Measurements from ENCODE around the gene FAM24A.
"Not testable (repeated sequence)": the region's sequence is repeated elsewhere in the genome, so short reads cannot be mapped to it uniquely, and the experiment has no call there.

The FAM24A gene, protein sequence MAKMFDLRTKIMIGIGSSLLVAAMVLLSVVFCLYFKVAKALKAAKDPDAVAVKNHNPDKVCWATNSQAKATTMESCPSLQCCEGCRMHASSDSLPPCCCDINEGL

DNA sequence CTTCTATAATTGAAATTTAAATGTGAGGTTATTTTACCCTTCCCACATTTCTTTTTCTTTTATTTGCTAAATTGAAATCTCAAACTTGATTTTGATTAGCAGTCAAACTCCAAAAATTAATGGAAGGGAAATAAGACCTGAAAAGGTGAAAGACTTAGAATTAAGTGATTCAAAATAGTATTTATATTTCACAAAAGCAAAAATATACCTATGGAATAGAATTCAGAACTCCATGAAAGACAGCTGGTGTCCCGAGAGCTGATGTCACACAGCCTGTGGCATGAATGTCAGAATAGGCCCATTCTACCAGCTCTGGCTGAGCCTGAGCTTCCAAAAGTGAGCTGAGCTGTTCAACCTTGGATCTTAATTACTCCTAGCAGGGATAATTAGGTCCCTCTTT, at the start of gene FAM24A:
Gene FAM24A, plus strand, starts transcription at position 301 of the 400 bp plus-strand sequence. CDS start 1,025 bp downstream, outside the sequence.
- DNase-seq = no peak

DNA sequence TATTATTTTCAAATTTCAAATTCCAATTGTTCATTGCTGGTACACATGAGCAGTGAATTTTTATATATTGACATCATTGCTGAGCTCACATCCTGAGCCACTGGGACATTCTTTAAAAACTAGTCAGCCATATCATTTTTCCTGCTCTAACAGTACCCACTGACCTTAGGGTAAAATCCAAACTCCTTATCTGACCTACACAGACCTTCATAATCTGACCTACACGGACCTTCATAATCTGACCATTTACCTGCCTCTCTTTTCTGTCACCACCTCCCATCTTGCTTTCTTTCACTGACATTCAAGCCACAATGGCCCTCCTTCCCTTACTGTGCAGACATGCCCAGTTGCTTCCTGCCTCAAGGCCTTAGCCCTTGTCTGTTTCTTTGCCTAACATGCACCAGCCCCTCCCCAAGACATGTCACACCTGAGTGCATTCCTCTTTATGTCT, 48.7 kb upstream of the FAM24A start:
- DNase-seq = no peak

DNA sequence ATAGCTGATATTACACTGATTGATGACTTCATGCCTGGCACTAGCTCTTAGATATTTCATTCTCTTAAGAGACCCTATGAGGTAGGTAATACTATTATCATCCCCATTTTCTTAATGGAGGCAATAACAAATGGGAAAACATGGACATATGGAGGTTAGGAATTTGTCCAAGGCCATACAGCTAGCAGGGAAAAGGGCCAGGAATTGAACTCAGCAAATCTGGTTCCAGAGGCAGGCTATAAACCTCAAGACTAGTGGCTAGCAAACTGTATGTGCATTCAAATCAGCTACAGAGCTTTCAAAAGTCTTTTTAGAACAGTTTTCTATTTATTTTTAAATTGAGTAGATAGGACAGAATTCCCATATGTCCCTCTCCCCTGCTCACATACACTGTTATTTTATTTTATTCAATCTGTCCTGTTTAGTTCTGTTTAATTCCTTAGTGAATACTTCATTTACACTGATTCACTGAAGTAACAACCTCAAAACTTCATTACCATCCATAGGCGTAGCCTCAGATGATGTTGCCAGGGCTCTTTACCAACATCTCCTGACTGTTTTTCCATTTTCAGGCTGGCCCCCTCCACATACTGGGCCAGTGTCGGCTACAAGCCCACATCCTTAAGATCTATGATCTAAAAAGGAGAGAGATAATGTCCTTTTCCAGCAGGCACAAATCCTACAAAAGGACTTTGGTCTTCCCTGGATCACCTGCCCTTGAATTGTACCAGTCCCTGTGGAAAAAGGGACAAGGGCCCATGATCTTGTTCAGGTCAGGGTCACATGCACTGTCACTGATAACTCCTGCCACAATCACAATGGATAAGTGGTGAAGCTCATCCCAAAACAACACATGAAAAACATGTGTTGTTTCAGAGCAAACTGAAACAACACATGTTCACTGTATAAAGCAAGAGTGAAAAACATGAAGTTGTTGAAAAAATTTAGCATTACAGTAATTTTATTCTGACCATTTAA, 46.9 kb upstream of the FAM24A start:
- DNase-seq = no peak

DNA sequence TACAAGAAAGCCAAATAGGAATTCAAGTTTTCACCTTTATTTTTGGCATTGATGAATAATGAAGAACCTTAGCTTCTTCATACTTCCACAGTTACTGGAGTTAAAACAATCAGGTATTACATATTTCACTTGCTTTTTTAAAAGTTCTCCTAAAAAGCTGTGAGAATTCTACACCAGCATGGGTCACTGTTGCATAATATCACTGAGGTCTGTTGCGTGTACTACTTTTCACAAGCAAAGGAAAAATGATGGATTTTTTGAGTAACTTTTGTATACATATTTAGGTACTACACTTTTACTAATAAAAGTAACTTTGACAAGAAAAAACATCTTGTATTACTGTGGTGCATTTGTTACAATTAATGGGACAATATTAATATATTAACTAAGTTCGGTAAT, 46.2 kb upstream of the FAM24A start:
- DNase-seq = no peak

DNA sequence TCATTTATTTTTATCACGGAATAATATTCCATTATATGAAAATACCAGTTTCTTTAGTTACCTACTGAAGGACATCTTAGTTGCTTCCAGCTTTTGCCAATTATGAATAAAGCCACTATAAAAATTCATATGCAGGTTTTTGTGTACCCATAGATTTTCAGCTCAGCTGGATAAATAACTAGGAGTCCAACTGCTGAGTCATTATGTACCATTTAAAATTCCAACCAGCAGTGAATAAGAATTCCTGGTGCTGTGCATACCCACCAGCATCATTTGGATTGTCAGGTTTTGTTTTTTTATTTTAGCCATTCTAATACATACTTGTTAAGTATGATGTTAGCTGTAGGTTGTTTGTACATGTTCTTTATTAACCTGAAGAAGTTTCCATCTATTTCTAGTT, 45.5 kb upstream of the FAM24A start:
- DNase-seq = no peak

DNA sequence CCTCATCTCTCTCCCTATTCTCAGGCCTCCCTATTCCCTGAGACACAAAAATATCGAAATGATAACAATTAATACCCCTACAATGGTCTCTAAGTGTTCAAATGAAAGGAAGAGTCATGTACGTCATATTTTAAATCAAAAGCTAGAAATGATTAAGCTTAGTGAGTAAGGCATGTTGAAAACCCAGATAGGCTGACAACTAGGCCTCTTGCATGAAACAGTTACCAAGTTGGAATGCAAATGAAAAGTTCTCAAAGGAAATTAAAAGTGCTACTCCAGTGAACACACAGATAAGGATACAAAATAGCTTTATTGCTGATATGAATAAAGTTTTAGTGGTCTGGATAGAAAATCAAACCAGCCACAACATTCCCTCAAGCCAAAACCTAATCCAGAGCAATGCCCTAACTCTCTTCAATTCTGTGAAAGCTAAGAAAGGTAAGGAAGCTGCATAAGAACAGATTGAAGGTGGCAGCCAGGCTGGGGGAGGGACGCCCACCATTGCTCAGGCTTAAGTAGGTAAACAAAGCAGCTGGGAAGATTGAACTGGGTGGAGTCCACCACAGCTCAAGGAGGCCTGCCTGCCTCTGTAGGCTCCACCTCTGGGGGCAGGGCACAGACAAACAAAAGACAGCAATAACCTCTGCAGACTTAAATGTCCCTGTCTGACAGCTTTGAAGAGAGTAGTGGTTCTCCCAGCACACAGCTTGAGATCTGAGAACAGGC, 43.5 kb upstream of the FAM24A start:
- not testable (repeated sequence) for DNase-seq

DNA sequence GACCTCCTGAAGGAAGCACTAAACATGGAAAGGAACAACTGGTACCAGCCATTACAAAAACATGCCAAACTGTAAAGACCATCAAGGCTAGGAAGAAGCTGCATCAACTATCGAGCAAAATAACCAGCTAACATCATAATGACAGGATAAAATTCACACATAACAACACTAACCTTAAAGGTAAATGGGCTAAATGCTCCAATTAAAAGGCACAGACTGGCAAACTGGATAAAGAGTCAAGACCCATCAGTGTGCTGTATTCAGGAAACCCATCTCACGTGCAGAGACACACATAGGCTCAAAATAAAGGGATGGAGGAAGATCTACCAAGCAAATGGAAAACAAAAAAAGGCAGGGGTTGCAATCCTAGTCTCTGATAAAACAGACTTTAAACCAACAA, 41.6 kb upstream of the FAM24A start:
- DNase-seq = not testable (repeated sequence)

DNA sequence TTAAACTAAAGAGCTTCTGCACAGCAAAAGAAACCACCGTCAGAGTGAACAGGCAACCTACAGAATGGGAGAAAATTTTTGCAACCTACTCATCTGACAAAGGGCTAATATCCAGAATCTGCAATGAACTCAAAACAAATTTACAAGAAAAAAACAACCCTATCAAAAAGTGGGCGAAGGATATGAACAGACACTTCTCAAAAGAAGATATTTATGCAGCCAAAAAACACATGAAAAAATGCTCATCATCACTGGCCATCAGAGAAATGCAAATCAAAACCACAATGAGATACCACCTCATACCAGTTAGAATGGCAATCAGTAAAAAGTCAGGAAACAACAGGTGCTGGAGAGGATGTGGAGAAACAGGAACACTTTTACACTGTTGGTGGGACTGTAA, 38.5 kb upstream of the FAM24A start:
- not testable (repeated sequence) for DNase-seq

DNA sequence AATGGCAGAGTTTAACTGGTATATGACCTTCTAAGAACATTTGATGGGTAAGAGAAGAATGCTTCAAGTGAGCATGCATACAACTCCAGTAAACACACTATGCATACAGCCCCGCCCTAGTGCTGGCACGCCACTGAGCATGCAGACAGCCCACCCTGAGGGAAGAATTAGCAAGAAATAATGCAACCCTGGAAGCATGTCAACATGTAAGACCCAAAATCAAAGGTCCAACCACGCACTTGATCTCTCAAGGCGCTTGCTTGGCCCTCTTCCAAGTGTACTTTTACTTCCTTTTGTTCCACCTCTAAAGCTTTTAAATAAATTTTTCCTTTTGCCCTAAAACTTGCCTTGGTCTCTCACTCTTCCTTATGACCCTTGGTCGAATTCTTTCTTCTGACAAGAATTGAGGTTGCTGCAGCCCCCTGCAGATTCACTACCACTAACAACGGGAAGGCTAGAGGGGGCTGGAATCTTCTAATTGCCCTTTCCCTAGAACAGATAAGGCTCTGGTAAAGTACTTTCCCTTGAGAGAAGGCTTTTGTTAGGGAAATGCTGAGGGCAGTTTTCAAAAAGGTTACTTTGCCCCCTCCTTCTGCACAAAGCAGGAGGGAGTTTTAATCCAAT, 34.5 kb upstream of the FAM24A start:
- no peak for DNase-seq

DNA sequence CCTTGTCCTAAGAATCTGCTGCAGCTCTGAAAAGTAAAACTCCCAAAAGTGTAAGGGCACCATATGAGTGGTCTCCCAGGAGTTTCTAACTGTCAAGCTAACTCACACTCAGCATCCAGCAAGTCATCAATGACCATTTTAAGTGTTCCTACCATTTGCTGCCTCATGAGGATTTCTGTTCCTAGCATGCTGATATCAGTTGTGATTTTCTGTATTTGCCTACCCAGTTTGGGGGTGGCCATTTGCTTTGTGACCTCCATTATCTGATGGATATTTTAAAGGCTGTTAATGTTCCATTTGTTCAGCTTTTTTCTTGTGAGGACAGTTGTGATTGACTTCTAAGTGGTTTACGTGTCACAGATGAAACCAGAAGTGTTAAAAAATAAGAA, 33.9 kb upstream of the FAM24A start:
- no peak for DNase-seq

DNA sequence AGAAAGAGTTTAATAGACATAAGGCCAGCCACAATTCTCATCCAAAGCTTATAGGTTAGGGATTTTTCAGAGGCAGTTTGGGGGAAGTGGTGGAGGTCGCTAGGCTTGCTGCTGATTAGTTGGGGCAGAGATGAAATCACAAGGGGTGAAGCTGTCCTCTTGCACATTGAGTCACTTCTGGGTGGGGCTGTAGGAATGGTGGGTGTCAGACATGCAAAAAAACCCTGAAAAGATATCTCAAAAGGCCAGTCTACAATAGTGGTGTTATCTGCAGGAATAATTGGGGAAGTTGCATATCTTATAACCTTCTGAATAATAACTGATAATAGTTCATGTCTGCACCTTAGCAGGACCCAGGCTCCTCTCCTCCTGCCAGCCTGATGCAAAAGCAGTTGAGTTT, 33.1 kb upstream of the FAM24A start:
- DNase-seq = no peak

DNA sequence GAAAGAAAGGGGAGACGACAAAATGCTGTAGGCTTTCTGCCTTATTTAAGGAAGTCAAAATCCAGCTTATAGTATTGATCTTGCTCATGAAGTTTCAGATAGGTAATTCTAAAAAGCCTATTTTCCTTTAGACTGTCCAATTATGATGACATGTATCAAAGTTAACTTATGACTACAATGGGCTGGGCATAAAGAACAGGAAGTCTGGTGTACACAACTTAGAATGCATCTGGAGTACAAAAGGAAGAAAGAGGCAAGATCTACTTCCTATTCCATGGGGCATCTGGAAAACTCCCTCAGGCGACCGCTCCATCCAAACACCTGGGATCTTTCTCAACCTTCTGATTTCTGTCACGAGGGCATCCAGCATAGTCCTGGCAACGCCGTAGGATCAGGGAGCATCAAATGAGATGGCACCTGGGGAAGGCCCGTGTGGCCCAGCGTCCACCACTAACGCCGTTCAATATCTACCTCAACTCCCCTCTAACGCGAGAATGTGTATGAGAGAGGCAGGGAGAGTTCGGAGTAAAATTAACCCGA, 31.5 kb upstream of the FAM24A start:
- no peak for DNase-seq

DNA sequence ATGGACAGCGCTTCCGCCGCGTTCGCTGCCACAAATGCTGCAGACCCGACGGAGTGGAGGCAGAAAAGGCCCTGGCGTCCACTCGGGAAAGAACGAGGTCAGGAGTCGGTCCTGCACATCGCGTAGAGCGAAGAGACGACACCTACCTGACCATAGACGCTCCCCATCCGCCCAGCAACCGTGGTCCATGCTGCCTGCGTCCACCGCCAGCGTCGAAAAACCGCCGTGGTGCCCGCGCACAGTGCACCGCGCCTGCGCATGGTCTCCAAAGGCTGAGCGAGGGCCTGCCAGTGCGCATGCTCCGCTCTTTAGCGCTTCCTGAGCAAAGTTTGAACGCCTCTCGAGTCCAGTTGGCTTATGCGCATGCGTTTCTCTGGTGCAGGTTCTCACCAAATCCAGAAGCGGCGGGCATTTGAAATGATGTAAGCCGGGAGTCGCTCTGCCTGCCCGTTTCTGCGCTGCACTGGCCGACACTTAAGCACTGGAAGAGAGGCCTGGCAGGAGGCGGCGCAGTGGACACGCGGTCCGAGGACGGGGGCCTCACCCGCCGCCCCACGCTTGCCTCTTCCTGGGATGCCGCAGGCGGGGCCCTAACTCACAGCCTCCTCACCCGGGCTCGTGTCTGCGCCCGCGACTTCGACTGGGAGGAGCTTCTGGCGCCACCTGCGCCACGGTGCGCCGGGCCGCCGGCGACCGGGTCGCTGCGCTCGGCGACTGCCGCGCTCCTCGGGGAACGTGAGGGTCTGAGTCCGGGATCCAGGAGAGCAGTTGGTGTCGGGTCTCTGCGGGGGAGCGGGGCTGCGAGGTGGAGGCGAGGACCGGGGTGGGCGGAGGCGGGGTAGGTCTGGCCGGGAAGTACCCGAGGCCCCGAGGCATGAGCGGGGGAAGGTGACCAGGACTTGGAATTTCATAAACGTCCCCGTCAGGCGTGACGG, 30.8 kb upstream of the FAM24A start, which contains the start of gene FAM24B:
Gene FAM24B, minus strand, starts transcription at position 243 of the 935 bp plus-strand sequence. CDS start 29,066 bp downstream, outside the sequence.
- DNase-seq = peak; percentile 76 to 87 (median 84)

DNA sequence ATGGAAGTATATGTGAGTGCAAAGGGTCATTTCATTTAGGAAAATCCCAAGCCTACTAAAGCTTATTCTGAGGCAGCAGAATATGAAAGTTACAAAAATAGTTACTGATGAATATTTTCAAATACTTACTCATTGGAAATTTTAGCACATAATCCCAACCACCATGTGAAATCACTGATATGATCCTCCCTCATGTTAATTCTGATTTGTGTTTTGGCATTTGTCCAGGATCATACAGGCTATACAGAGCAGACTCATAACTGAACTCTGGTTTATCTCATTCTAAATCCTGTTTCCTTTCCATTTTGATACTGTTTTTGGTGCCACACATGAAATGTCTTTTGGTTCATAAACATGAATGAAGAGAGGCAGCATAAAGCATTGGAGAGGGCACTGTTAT, 27.6 kb upstream of the FAM24A start:
- no peak for DNase-seq

DNA sequence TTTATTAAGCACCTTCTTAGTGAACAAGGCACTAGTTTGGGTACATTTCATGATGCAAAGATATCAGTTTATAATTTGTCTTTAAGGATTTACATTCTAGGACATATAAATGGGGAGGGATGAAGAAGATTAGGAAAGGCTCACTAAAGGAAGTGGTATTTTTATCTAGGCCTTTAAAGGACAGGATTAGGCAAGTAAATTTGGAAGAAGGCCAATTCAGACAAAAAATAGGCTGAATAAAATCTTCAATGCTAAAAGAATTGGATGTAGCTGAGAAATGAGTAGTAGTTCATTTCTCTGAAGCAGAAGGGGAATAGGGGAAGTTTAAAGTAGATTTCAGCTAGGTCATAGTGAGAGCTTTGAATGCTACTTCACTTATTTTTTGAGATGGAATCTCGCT, 26.2 kb upstream of the FAM24A start:
- no peak for DNase-seq

DNA sequence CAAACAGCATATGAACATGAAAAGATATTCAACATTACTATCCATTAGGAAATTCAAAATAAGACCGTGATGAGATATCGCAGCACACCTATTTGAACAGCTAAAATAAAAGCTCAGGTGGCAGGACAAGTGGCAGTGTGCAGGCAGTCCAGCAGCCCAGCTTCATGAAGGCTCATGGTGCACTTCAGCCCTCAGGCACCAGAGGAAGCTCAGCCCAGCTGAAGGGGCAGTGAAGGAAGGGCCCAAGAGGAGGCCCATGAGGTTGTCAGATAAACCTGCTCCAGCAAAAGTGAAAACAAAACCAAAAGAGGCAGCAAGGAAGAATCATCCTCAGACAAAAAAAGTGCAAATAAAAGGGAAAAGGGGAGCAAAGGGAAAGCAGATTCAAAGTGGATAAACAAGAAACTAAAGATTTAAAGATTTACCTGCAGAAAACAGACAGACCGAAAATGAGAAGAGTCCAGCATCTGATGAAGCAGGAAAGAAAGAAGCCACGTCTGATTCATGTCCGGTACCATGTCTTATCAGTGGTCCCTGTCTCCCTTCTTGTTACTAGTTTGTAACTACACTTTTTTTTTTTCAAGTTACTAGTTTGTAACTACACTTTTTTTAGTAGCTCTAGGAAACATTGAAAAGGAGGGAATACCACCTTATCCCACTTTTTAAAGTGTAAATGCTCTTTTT, 16.0 kb upstream of the FAM24A start:
- no peak for DNase-seq

DNA sequence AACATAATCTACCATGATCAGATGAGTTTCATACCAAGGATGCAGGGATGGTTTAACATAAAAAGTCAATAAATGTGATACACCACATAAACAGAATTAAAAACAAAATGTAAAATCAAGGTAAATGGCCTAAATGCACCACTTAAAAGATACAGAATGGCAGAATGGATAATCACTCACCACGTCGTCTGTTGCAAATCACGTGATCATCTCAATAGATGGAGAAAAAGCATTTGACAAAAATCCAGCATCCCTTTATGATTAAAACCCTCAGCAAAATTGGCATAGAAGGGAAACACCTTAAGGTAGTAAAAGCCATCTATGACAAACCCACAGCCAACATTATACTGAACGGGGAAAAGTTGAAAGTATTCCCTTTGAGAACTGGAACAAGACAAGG, 6.5 kb upstream of the FAM24A start:
- not testable (repeated sequence) for DNase-seq

DNA sequence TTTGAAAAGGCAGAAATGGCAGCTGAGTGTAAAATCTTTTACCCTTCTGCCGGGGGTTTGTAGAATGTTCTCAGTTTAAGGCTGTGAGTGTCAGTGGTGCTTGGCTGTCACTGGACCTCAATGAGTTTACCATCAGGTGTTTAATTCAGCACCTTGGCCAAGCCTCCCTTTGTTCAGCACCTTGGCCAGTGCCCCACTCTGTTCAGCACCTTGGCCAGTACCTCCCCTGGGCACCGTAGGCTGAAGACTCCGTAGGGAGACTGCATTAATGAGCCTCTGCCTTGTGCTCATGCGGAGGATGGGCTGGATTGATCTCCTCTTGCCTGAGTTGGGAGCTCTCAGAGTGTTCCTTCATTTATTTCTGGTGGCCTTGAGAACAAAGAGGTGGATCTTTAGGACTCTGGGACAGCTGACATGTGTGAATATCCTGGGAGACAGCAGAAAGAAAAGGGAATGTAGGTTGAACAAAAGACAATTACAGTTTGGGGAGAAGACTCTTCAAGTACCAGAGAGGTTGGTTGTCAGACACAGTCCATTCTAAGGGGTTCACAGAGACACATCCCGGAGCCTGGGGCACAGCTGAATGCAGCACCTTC, 1.6 kb downstream of the FAM24A start:
- peak in 2 of 4 experiments; percentile 21 to 36 for DNase-seq

DNA sequence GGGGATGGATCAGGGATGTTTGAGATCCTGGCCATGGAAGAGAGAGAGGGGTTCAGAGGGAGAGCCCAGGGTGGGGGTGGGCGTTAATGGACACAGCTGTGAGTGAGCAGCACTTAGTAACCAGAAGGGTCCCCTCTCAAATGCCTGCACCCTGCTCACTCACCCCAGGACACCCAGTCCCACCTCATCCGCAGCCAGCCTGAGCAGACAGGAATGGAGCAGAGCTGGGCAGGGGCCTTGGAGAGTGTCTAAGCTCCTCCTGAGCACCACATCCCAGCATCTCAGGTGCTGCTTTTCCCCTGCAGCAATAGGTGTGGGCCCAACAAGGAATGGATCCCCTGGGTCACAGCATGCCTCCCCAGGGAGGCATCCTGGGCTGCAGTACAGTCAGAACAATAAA, 5.3 kb downstream of the FAM24A start:
- DNase-seq = no peak

DNA sequence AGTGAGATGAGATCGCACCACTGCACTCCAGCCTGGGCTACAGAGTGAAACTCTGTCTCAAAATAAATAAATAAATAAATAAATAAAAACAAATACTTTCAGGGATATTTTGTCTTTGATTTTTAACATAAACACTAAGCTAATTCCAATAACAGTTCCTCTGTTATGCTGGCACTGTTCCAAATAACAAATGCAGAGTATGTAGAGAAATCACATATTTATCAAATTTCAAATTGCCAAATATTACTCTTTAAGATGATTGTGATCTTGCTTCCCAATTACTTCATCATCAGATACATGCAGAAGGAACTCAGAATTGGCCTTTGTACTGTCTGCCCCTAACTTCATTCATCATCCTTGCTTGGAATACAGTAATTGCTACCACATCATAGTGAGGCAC, 19.7 kb downstream of the FAM24A start:
- DNase-seq = no peak
